Measurements from ENCODE around the gene TH.

DNA sequence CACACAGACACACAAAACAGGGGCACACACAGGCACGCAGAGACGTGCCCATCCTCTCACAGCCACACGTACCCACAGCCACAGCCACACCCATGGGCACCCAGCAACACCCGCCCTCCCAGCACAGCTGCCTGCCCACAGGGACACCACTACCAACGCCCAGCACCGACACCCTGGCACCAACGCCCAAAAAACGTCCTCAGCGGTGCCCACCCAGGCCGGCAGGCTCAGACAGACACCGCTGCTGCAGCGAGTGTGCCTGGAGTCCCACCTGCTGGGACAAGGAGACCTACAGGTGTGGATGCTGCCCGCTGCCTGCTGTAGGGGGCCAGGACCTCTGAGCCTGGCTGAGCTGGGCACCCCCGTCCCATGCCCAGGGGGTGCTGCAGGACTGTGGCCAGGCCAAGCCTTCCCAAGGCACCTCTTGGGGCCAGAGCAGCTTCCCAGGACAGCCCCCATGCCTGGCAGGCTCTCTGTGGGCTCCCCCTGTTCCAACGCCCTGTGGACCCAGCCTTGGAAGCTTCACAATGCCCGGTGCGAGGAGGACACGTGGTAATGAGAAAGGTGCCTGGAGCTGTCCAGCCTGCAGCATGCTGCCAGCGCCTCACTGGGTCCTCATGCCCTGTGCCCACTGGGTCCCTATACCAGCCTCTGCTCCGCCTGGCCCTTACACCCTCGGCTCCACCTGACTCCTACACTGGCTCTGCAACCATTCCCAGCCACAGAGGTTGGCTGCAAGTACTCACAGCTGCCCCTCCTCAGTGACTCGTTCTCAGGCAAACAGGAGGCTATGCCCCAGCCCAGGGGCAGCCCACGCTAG lies 45.8 kb upstream of the TH start:
- TF ChIP-seq, protein P1, sequence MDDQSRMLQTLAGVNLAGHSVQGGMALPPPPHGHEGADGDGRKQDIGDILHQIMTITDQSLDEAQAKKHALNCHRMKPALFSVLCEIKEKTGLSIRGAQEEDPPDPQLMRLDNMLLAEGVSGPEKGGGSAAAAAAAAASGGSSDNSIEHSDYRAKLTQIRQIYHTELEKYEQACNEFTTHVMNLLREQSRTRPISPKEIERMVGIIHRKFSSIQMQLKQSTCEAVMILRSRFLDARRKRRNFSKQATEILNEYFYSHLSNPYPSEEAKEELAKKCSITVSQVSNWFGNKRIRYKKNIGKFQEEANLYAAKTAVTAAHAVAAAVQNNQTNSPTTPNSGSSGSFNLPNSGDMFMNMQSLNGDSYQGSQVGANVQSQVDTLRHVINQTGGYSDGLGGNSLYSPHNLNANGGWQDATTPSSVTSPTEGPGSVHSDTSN (IDR thresholded peaks at IDR 0.05): no peak
- TF ChIP-seq, protein P2, sequence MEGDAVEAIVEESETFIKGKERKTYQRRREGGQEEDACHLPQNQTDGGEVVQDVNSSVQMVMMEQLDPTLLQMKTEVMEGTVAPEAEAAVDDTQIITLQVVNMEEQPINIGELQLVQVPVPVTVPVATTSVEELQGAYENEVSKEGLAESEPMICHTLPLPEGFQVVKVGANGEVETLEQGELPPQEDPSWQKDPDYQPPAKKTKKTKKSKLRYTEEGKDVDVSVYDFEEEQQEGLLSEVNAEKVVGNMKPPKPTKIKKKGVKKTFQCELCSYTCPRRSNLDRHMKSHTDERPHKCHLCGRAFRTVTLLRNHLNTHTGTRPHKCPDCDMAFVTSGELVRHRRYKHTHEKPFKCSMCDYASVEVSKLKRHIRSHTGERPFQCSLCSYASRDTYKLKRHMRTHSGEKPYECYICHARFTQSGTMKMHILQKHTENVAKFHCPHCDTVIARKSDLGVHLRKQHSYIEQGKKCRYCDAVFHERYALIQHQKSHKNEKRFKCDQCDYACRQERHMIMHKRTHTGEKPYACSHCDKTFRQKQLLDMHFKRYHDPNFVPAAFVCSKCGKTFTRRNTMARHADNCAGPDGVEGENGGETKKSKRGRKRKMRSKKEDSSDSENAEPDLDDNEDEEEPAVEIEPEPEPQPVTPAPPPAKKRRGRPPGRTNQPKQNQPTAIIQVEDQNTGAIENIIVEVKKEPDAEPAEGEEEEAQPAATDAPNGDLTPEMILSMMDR (IDR thresholded peaks at IDR 0.05): no peak
- TF ChIP-seq POLR2AphosphoS5 (IDR thresholded peaks at IDR 0.05; ENCODE audit: low read depth, low read length): no peak
- TF ChIP-seq RXRA (IDR thresholded peaks at IDR 0.05; ENCODE audit: borderline replicate concordance, low read depth): no peak
- TF ChIP-seq, protein P3, sequence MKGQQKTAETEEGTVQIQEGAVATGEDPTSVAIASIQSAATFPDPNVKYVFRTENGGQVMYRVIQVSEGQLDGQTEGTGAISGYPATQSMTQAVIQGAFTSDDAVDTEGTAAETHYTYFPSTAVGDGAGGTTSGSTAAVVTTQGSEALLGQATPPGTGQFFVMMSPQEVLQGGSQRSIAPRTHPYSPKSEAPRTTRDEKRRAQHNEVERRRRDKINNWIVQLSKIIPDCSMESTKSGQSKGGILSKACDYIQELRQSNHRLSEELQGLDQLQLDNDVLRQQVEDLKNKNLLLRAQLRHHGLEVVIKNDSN (IDR thresholded peaks at IDR 0.05; ENCODE audit: borderline replicate concordance, low read depth): no peak
- TF ChIP-seq, protein P4, sequence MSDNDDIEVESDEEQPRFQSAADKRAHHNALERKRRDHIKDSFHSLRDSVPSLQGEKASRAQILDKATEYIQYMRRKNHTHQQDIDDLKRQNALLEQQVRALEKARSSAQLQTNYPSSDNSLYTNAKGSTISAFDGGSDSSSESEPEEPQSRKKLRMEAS (IDR thresholded peaks at IDR 0.05; ENCODE audit: low read depth): no peak
